ENCODE results near the gene GAS2L3.
A peak's percentile ranks its signal among the peaks of the same experiment; 100 is the strongest.

The GAS2L3 gene

DNA sequence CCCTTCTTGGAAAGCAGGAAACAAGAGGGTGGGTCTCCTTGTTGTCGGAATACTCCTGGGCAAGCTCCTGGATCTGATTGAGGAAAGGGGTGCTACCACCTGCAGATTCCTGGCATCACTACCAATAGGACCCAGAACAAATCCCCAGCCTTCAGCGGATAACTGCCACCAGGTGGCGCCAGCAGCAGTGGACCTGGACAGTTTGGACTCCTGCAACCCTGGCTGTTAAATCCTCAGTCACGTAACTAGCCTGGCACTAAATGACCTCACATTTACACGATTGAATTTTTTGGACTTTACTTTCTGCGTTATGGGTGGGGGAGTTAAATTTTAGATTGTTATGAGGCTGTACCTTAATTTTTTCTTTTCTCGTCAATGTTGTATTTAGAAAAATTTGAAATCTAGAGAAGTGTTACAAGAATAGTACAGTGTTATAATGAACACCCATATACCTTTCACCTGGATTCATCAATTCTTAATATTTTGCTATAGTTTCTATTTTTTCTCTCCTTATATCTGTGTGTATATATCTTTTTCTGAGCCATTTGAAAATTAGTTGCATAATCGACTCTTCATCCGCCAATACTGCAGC lies 95.6 kb downstream of the GAS2L3 start:
- peak; percentile 25 for DNase-seq

DNA sequence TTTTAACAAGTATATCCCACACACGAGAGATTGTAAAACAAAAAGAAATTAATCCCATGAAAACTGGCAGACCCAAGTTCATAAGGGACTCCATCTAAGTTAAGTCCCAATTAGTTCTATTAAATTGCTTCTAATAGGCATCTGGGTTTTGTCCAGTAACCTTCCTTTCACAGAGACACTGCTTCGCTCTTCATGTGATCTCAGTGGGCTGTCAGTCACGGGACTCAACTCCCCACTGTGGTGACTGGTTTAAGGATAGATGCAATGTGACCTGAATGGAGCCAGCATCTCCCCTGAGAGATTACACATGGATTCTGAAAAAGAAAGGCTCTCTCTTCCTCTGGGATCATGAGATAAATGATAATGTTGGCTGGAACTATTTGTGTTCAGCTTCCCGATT lies 96.4 kb downstream of the GAS2L3 start:
- no peak for DNase-seq

DNA sequence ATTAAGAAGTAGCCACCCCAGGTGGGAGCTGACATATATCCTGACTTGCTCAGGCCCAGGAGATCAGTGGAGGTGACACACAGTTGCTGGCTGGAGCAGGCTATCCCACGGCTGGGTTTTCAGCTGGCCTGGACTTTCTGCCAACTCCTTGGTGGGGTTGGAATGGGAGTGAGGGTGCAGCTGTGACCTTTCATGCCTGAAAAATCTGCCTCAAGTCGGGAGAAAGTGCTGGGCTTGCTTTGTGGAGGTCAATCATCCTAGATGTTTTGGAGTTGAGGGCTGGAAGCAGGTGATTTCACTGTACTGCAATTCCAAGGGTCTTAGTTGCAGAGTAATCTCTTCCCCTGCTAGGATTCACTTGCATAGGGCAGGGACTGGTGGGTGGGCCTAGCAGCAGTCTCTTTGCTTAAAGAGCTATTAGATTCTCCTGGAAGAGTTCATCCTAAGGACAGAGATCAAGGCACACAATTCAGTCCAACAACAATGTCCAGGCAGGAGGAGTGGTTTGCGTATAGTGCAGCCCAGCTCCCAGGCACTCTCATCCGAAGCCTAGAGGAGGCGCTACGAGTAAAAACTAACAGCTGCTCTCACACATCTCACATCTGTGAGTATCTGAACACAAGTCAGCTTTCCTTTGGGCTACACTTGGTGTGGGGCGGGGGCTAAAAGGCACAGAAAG lies 98.1 kb downstream of the GAS2L3 start:
- no peak for DNase-seq

DNA sequence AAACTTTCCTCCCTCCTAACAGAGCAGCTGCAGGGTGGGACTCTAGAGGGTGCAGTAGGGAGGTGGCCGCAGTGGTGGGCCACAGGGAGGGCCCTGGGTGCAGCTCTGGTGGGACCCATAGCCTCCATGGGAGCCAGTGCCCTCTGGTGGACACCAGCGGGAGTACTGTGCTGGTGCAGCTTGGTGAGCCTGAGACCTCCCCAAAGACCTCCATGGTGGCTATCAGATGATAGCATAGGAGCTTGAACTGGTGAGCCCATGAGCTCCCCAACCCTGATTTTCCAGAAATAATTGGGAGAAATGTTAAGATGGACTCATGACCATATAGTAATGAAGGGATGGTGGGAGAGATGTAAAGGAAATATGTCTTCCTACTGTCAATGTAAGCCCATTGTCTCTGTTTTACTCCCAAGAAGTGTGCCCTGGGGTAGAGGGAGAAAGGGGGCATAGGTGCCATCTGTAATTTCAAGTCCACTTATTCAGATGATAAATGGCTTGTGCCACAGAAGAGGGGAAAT lies 98.7 kb downstream of the GAS2L3 start:
- no peak for DNase-seq

DNA sequence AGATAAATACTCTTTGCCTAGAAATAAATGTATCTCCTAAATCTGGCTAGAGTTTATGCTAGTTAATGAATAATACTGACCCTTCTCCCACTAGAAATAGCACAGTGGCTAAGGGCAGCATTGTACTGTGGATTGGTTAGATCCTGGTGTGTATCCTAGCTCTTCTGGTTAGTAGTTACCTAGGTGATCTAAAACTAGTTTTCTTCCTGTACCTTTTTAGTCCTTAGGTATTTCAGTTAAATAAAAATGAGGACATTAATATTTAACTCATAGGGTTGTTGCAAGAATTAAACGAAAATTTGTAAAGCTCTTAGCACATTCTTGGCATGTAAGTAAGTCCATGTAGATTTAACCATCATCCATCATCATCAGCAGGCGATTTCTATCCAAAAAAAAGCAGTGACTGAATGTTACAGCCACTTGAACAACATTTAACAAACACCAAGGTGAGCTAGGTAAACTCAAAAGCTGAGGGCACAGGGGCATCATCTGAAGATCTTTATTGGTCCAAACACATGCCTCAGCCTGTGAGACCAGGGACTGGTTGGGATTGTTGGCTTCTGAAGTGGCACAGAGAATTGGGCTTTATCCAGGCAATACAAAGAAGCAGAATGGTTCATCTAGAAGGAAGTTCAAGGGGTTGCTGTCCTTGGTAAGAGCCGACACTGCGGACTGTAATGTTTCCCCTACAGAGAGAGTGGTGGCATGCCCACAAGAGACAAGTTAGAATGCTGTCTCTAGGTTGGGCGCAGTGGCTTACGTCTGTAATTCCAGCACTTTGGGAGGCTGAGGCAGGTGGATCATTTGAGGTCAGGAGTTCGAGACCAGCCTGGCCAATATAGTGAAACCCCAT lies 100.8 kb downstream of the GAS2L3 start:
- DNase-seq = no peak

All from NCI-H2227 treated with DMSO at 0.1 percent for 48 hours (cell line).